ENCODE results near the gene LCP2.

- TF ChIP-seq, protein P1, sequence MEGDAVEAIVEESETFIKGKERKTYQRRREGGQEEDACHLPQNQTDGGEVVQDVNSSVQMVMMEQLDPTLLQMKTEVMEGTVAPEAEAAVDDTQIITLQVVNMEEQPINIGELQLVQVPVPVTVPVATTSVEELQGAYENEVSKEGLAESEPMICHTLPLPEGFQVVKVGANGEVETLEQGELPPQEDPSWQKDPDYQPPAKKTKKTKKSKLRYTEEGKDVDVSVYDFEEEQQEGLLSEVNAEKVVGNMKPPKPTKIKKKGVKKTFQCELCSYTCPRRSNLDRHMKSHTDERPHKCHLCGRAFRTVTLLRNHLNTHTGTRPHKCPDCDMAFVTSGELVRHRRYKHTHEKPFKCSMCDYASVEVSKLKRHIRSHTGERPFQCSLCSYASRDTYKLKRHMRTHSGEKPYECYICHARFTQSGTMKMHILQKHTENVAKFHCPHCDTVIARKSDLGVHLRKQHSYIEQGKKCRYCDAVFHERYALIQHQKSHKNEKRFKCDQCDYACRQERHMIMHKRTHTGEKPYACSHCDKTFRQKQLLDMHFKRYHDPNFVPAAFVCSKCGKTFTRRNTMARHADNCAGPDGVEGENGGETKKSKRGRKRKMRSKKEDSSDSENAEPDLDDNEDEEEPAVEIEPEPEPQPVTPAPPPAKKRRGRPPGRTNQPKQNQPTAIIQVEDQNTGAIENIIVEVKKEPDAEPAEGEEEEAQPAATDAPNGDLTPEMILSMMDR (IDR thresholded peaks at IDR 0.05; ENCODE audit: borderline replicate concordance, extremely low read depth, low read length, poor library complexity, severe bottlenecking): peak; percentile 47
- no peak for TF ChIP-seq EZH2 (IDR thresholded peaks at IDR 0.05; ENCODE audit: borderline replicate concordance, low read depth, low read length, severe bottlenecking)
Observed at GRCh38 chr5:170302653-170303501, 5.3 kb upstream of the LCP2 start.

All from DND-41 (cell line).